ENCODE data around the gene ASAH2.

DNA sequence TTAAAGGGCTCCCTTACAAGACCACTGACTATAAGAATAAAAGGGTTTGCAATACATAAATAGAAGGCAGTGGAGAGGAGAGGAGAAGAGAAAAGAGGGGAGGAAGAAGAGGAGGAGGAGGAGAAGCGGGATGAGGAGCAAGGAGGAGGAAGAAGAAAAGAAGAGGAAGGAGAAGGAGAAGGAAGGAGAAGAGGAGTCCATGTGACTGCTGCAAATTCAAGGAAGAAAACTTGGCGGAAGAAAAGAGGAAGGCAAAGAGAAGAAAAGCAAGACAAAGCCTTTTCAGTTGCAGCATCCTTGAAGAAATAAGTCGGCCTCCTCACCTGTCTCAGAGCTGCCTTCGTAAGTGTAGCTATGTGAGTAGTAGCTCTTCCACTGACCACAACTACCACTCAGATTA is 22.6 kb downstream of the ASAH2 start:
- TF ChIP-seq, protein P1, sequence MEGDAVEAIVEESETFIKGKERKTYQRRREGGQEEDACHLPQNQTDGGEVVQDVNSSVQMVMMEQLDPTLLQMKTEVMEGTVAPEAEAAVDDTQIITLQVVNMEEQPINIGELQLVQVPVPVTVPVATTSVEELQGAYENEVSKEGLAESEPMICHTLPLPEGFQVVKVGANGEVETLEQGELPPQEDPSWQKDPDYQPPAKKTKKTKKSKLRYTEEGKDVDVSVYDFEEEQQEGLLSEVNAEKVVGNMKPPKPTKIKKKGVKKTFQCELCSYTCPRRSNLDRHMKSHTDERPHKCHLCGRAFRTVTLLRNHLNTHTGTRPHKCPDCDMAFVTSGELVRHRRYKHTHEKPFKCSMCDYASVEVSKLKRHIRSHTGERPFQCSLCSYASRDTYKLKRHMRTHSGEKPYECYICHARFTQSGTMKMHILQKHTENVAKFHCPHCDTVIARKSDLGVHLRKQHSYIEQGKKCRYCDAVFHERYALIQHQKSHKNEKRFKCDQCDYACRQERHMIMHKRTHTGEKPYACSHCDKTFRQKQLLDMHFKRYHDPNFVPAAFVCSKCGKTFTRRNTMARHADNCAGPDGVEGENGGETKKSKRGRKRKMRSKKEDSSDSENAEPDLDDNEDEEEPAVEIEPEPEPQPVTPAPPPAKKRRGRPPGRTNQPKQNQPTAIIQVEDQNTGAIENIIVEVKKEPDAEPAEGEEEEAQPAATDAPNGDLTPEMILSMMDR (IDR thresholded peaks at IDR 0.05) = no peak
- no peak for TF ChIP-seq EZH2 (IDR thresholded peaks at IDR 0.05; ENCODE audit: borderline replicate concordance, insufficient read depth, low read depth, low read length, poor library complexity, severe bottlenecking)

Data from B cell (primary cell).